Medulla oblongata (tissue), 1 donor: ENCODE measurements around the gene ANTXR1.

Experiments
- DNase-seq: peaks from one replicate; pipeline ENCODE4 v3.0.0-alpha.2; 2015; ENCODE audit errors: extremely low spot score

Gene ANTXR1

GRCh38 chr2:69271831-69272257, 258.9 kb downstream of the ANTXR1 start:
- DNase-seq, result peak; percentile 43

GRCh38 chr2:69272803-69273471, 260.0 kb downstream of the ANTXR1 start:
- DNase-seq, result peak; percentile 66

GRCh38 chr2:69275490-69275889, 262.5 kb downstream of the ANTXR1 start:
- no peak for DNase-seq

GRCh38 chr2:69278366-69278765, 265.4 kb downstream of the ANTXR1 start:
- DNase-seq, result no peak

GRCh38 chr2:69279211-69279610, 266.2 kb downstream of the ANTXR1 start:
- DNase-seq, result no peak

GRCh38 chr2:69279931-69280681, 267.1 kb downstream of the ANTXR1 start:
- DNase-seq, result no peak

GRCh38 chr2:69280796-69281412, 267.9 kb downstream of the ANTXR1 start:
- no peak for DNase-seq

GRCh38 chr2:69285379-69285894, 272.5 kb downstream of the ANTXR1 start:
- DNase-seq, result no peak

GRCh38 chr2:69287544-69287943, 274.6 kb downstream of the ANTXR1 start:
- DNase-seq, result no peak

GRCh38 chr2:69288429-69288828, 275.4 kb downstream of the ANTXR1 start:
- DNase-seq, result no peak

- DNase-seq, result peak; percentile 69
These were observed 278.1 kb downstream of the ANTXR1 start for GRCh38 chr2:69291004-69291650.

- DNase-seq, result no peak
These were observed 278.7 kb downstream of the ANTXR1 start for GRCh38 chr2:69291721-69292120.

- DNase-seq, result no peak
These were observed 279.3 kb downstream of the ANTXR1 start for GRCh38 chr2:69292256-69292655.

GRCh38 chr2:69296421-69296820, 283.4 kb downstream of the ANTXR1 start:
- DNase-seq, result no peak

- DNase-seq, result no peak
These were observed 284.2 kb downstream of the ANTXR1 start for GRCh38 chr2:69297216-69297615.

GRCh38 chr2:69298261-69298660, 285.3 kb downstream of the ANTXR1 start:
- no peak for DNase-seq

GRCh38 chr2:69298862-69299261, 285.9 kb downstream of the ANTXR1 start:
- no peak for DNase-seq
